ENCODE results near the gene BEGAIN. TPM values are rescaled to one million over a fixed set of nuclear protein-coding genes. Genes with fewer than 3 reads are reported as not detected.

Gene BEGAIN
- total and polyA plus RNA-seq, 7 donors = 0.08 to 1.0 (median 0.48) TPM; not detected in 1

DNA sequence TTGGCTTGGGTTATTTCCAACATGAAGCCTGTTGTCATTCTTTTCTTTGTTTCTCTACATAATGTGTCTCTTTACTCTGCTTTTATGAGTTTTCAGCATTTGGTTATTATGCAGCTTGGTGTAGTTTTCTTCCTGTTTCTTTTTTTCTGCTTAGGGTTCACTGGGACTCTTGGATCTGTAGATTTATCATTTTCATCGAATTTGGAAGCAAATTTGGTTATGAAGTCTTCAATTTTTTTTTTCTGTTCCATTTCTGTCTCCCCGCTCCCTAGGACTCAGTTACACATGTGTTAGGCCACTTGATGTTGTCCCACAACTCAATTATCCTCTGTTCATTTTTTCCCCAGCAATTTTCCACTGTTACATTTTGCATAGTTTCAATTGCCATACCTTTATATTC is 13.8 kb upstream of the BEGAIN start:
- TF ChIP-seq, protein P1, sequence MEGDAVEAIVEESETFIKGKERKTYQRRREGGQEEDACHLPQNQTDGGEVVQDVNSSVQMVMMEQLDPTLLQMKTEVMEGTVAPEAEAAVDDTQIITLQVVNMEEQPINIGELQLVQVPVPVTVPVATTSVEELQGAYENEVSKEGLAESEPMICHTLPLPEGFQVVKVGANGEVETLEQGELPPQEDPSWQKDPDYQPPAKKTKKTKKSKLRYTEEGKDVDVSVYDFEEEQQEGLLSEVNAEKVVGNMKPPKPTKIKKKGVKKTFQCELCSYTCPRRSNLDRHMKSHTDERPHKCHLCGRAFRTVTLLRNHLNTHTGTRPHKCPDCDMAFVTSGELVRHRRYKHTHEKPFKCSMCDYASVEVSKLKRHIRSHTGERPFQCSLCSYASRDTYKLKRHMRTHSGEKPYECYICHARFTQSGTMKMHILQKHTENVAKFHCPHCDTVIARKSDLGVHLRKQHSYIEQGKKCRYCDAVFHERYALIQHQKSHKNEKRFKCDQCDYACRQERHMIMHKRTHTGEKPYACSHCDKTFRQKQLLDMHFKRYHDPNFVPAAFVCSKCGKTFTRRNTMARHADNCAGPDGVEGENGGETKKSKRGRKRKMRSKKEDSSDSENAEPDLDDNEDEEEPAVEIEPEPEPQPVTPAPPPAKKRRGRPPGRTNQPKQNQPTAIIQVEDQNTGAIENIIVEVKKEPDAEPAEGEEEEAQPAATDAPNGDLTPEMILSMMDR (IDR thresholded peaks at IDR 0.05) = no peak
- ATAC-seq (no peak), DNase-seq (no peak)
- no peaks in the 10 kb centered on the region for H3K4me1 ChIP-seq
- no peaks in the 10 kb centered on the region for H3K36me3 ChIP-seq (ENCODE audit: insufficient read depth in 1 of 2, low read depth in 1 of 2)
- no peak overlapping the region for H3K4me3 ChIP-seq
- H3K27me3 ChIP-seq (ENCODE audit: insufficient read depth in 3 of 3, low read length in 2 of 3) = peaks cover 0 to 23% (median 5%) of the 10 kb centered on the region in 3 donors
- H3K9me3 ChIP-seq = peaks cover 10% of the 10 kb centered on the region
- intact Hi-C loops (cut with DNase I) = no loop called here
- H3K27ac ChIP-seq = no peak overlapping the region
- 79 to 89% (median 82%) methylated on average over 2 of the region's 2 CpGs for WGBS, 3 donors

GRCh38 chr14:100599981-100600380 is 12.8 kb upstream of the BEGAIN start:
- peaks cover 10% of the 10 kb centered on the region for H3K9me3 ChIP-seq
- intact Hi-C loops (cut with DNase I) = no loop called here
- no peak overlapping the region for H3K27ac ChIP-seq
- no peaks in the 10 kb centered on the region for H3K36me3 ChIP-seq (ENCODE audit: insufficient read depth in 1 of 2, low read depth in 1 of 2)
- ATAC-seq (no peak), DNase-seq (no peak)
- H3K4me1 ChIP-seq = no peaks in the 10 kb centered on the region
- 77 to 80% (median 77%) methylated on average over 2 of the region's 2 CpGs for whole genome bisulfite sequencing, 3 donors
- H3K4me3 ChIP-seq = no peak overlapping the region
- H3K27me3 ChIP-seq (ENCODE audit: insufficient read depth in 3 of 3, low read length in 2 of 3) = peaks cover 0 to 12% (median 2%) of the 10 kb centered on the region in 3 donors
- TF ChIP-seq, protein P1 (IDR thresholded peaks at IDR 0.05) = no peak

DNA sequence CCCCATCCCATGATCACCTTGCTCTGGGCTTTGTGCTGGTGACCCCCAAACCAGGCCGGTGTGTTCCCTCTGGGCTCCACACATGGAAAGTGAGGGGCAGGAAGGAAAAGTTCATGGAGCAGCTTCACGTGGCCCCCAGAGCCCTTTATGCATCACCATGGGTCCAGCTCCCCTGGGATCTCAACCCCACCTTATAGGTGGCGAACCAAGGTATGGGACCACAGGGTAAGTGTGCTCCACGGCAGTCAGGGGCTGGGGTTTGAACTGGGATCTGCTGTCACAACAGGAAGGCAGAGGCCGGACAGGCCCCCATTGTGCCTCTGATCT is 7.4 kb upstream of the BEGAIN start:
- TF ChIP-seq, protein P1 (IDR thresholded peaks at IDR 0.05) = no peak
- Histone ChIP-seq H3K27ac (no peak overlapping the region), H3K36me3 (ENCODE audit: insufficient read depth in 1 of 2, low read depth in 1 of 2) (no peaks in the 10 kb centered on the region), H3K9me3 (no peaks in the 10 kb centered on the region), H3K4me1 (no peaks in the 10 kb centered on the region), H3K27me3 (ENCODE audit: insufficient read depth in 3 of 3, low read length in 2 of 3) (peaks cover 0 to 23% (median 5%) of the 10 kb centered on the region in 3 donors), H3K4me3 (no peak overlapping the region)
- intact Hi-C loops (cut with DNase I) = no loop called here
- DNase-seq (peak in 1 of 2 donors; percentile 2), ATAC-seq (no peak)
- 80% methylated on average over 5 of the region's 5 CpGs for WGBS, 3 donors

GRCh38 chr14:100593751-100594624 is 6.8 kb upstream of the BEGAIN start:
- peaks cover 0 to 29% (median 5%) of the 10 kb centered on the region in 3 donors for H3K27me3 ChIP-seq (ENCODE audit: insufficient read depth in 3 of 3, low read length in 2 of 3)

More at GRCh38 chr14:100593751-100594624, 6.8 kb upstream of the BEGAIN start:
- peak in 1 of 2 donors; percentile 5 for DNase-seq
- H3K27ac ChIP-seq = no peak overlapping the region
- WGBS, 3 donors = 84 to 92% (median 84%) methylated on average over 27 of the region's 27 CpGs
- intact Hi-C loops (cut with DNase I) = no loop called here
- no peaks in the 10 kb centered on the region for H3K36me3 ChIP-seq (ENCODE audit: insufficient read depth in 1 of 2, low read depth in 1 of 2)
- no peak for ATAC-seq
- no peaks in the 10 kb centered on the region for H3K9me3 ChIP-seq
- no peaks in the 10 kb centered on the region for H3K4me1 ChIP-seq
- H3K4me3 ChIP-seq = no peak overlapping the region
- TF ChIP-seq, protein P1 (IDR thresholded peaks at IDR 0.05) = no peak

Measured in psoas muscle (tissue), 8 donors.